Measurements from ENCODE around the gene GRM2. TPM values are rescaled to one million over a fixed set of nuclear protein-coding genes. Genes with fewer than 3 reads are reported as not detected.

GRM2 gene
- total RNA-seq, 4 donors from 2014 or later, result 1.9 to 7.3 (median 5.8) TPM

GRCh38 chr3:51698209-51698608 lies 8.7 kb upstream of the GRM2 start:
- peaks cover 87% of the 10 kb centered on the region for H3K36me3 ChIP-seq
- DNase-seq (ENCODE audit: low spot score in 2 of 2), result no peak
- no peak overlapping the region for H3K27ac ChIP-seq
- no peaks in the 10 kb centered on the region for H3K27me3 ChIP-seq
- TF ChIP-seq POLR2A (IDR thresholded peaks at IDR 0.05) (no peak), POLR2AphosphoS5 (IDR thresholded peaks at IDR 0.05) (no peak), EP300 (IDR thresholded peaks at IDR 0.05) (no peak)
- TF ChIP-seq, protein P1, sequence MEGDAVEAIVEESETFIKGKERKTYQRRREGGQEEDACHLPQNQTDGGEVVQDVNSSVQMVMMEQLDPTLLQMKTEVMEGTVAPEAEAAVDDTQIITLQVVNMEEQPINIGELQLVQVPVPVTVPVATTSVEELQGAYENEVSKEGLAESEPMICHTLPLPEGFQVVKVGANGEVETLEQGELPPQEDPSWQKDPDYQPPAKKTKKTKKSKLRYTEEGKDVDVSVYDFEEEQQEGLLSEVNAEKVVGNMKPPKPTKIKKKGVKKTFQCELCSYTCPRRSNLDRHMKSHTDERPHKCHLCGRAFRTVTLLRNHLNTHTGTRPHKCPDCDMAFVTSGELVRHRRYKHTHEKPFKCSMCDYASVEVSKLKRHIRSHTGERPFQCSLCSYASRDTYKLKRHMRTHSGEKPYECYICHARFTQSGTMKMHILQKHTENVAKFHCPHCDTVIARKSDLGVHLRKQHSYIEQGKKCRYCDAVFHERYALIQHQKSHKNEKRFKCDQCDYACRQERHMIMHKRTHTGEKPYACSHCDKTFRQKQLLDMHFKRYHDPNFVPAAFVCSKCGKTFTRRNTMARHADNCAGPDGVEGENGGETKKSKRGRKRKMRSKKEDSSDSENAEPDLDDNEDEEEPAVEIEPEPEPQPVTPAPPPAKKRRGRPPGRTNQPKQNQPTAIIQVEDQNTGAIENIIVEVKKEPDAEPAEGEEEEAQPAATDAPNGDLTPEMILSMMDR (IDR thresholded peaks at IDR 0.05), result no peak
- WGBS, result 94% methylated on average over 4 of the region's 6 CpGs
- H3K9me3 ChIP-seq, result no peaks in the 10 kb centered on the region
- H3K4me3 ChIP-seq, result no peak overlapping the region
- H3K4me1 ChIP-seq, result no peaks in the 10 kb centered on the region

- Histone ChIP-seq H3K36me3 (peaks cover 84% of the 10 kb centered on the region), H3K4me1 (no peaks in the 10 kb centered on the region), H3K4me3 (no peak overlapping the region), H3K27me3 (no peaks in the 10 kb centered on the region), H3K9me3 (no peaks in the 10 kb centered on the region), H3K27ac (no peak overlapping the region)
- DNase-seq (ENCODE audit: low spot score in 2 of 2), result no peak
- TF ChIP-seq POLR2AphosphoS5 (IDR thresholded peaks at IDR 0.05) (no peak), POLR2A (IDR thresholded peaks at IDR 0.05) (no peak), EP300 (IDR thresholded peaks at IDR 0.05) (no peak)
- TF ChIP-seq, protein P1 (IDR thresholded peaks at IDR 0.05), result no peak
- WGBS, result 100% methylated on average over 1 of the region's 2 CpGs
Observed at GRCh38 chr3:51700403-51700802, 6.5 kb upstream of the GRM2 start.

- DNase-seq (ENCODE audit: low spot score in 2 of 2), result no peak
- 90% methylated on average over 2 of the region's 2 CpGs for WGBS
- no peak overlapping the region for H3K4me3 ChIP-seq
- no peak for TF ChIP-seq POLR2A (IDR thresholded peaks at IDR 0.05)
- TF ChIP-seq EP300 (IDR thresholded peaks at IDR 0.05), result no peak
- TF ChIP-seq POLR2AphosphoS5 (IDR thresholded peaks at IDR 0.05), result no peak
- no peaks in the 10 kb centered on the region for H3K27me3 ChIP-seq
- no peaks in the 10 kb centered on the region for H3K9me3 ChIP-seq
- H3K36me3 ChIP-seq, result peaks cover 67% of the 10 kb centered on the region
- H3K4me1 ChIP-seq, result peaks cover 8% of the 10 kb centered on the region
- no peak overlapping the region for H3K27ac ChIP-seq
Observed at GRCh38 chr3:51702156-51702555, 4.7 kb upstream of the GRM2 start.

GRCh38 chr3:51703068-51703760 lies 3.7 kb upstream of the GRM2 start:
- H3K4me3 ChIP-seq, result no peak overlapping the region
- H3K27me3 ChIP-seq, result no peaks in the 10 kb centered on the region
- DNase-seq (ENCODE audit: low spot score in 2 of 2), result no peak
- WGBS, result 61% methylated on average over 4 of the region's 6 CpGs
- H3K27ac ChIP-seq, result no peak overlapping the region
- H3K4me1 ChIP-seq, result peaks cover 12% of the 10 kb centered on the region
- H3K36me3 ChIP-seq, result peaks cover 59% of the 10 kb centered on the region
- no peak for TF ChIP-seq POLR2AphosphoS5 (IDR thresholded peaks at IDR 0.05)
- TF ChIP-seq, protein P1 (IDR thresholded peaks at IDR 0.05), result no peak
- TF ChIP-seq EP300 (IDR thresholded peaks at IDR 0.05), result no peak
- TF ChIP-seq POLR2A (IDR thresholded peaks at IDR 0.05), result no peak
- H3K9me3 ChIP-seq, result no peaks in the 10 kb centered on the region

DNA sequence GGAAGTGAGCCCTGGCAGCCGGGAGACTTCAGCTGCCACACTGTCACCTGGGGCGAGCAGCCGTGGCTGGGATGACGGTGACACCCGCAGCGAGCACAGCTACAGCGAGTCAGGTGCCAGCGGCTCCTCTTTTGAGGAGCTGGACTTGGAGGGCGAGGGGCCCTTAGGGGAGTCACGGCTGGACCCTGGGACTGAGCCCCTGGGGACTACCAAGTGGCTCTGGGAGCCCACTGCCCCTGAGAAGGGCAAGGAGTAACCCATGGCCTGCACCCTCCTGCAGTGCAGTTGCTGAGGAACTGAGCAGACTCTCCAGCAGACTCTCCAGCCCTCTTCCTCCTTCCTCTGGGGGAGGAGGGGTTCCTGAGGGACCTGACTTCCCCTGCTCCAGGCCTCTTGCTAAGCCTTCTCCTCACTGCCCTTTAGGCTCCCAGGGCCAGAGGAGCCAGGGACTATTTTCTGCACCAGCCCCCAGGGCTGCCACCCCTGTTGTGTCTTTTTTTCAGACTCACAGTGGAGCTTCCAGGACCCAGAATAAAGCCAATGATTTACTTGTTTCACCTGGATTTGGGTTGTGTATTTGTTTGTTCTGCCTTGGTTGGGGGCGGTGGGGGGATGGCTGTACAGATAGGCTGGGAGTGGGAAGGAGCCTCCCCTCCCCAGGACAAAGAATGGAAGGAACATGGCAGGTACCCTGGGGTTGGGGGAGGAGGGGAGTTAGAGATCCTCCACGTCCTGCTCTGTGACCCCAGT lies 2.9 kb upstream of the GRM2 start:
- Histone ChIP-seq H3K4me1 (peaks cover 12% of the 10 kb centered on the region), H3K27ac (no peak overlapping the region), H3K9me3 (no peaks in the 10 kb centered on the region), H3K36me3 (peaks cover 56% of the 10 kb centered on the region), H3K4me3 (no peak overlapping the region), H3K27me3 (no peaks in the 10 kb centered on the region)
- WGBS, result 55% methylated on average over 3 of the region's 12 CpGs
- TF ChIP-seq POLR2A (IDR thresholded peaks at IDR 0.05) (no peak), POLR2AphosphoS5 (IDR thresholded peaks at IDR 0.05) (no peak), EP300 (IDR thresholded peaks at IDR 0.05) (no peak)
- TF ChIP-seq, protein P1 (IDR thresholded peaks at IDR 0.05), result no peak
- peak in 1 of 2 donors; percentile 38 for DNase-seq (ENCODE audit: low spot score in 2 of 2)

Data from suprapubic skin (tissue), 4 donors.